Dermis microvascular lymphatic vessel endothelial cell (primary cell): ENCODE measurements around the gene SUCLA2. TPM values are rescaled to one million over a fixed set of nuclear protein-coding genes. Genes with fewer than 3 reads are reported as not detected.
"Not testable (repeated sequence)": the region's sequence is repeated elsewhere in the genome, so short reads cannot be mapped to it uniquely, and the experiment has no call there.

Source experiments
- DNase-seq, 2 donors: peaks; one replicate each; pipeline versions ENCODE4 v3.0.0 to v3.0.0-alpha.2; 2010; ENCODE audit warnings: low read depth in 2 of 2
- total RNA-seq: library from RNA; depleted of rRNA; stranded (reverse); fragments of >200 nt; gene quantifications from 2 replicates; pipeline ENCODE4 v1.2.1, GENCODE V29; 2014

Gene SUCLA2
- total RNA-seq, 1 donor from 2014 or later = 30.6 TPM

DNA sequence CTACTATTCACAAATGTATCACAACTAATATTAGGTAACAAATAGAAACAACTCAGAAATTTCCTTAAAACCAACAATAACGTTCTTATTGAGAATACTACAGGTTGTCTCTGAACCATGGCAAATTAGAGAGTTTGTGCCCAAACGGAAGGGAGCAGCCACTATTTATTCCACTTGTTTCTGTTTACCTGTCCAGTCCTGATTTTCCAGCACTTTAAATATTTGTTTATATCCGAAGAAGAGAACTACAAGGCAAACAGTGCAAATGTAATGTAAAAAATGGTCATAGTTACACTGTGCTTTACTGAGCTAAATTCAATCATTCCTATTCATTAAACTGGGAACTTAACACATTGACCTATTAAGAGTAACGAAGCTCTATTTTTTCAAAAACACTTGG is 9.2 kb downstream of the SUCLA2 start:
- no peak for DNase-seq

DNA sequence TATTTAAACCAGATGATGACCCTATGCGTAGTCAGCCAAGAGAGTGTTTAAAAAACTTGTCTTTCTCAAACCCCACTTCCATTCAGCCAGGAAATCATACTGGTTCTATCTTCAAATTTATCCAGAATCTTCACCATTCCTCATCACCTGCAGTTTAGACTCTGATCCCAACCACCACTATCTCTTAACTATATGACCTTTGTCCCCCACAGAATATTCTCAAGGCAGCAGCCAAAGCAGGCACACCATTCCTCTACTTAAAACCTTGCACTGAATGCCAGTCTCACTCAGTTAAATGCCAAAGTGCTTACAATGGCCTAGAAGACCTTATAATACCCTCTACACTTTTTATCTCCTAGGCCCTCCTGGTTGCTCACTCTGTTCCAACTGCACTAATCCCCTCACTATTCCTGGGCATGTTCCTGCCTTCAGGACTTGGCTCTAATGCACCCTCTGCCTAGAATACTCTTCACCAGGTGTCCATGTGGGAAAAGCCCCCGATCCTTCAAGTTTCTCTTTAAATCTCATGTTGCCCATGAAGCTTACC is 10.1 kb downstream of the SUCLA2 start:
- DNase-seq = no peak

- DNase-seq = no peak
These were observed 10.6 kb downstream of the SUCLA2 start for GRCh38 chr13:47990427-47990826.

DNA sequence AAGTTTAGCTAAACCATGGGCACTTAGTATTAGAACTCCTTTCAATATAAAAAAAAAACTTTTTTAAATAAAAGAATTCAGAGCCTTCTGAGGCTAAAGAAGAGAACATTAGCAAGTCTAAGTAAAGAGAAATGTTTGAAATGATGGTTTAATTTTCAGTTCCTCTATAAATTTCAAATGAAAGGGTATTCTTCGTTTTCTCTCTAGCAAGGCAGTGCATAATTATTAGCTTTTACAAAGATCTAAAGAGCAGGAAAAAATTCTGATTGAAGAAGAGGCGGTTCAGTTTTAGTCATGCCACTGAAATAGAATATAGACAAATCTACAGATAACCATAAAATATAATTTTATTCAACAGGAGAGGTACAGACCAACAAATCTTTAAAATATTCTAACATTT is 18.0 kb downstream of the SUCLA2 start:
- DNase-seq = no peak

DNA sequence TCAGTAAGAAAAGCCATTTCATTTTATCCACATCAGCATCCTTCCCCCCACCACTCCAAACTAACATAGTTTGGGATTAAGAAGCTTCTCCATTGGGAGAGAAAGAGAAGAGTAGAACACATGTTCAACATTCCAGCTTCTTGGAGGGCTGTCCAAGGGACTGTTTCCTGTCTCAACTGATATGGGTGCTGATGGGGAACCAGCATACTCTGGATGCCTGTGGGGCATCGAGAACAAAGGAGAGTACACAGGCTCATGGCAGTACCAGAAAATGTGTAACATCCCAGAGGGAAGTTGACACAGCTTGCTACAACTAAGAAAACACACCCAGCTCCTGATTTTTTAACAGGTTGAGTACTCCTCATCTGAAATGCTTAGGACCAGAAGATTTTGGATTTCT is 24.7 kb downstream of the SUCLA2 start:
- no peak for DNase-seq

GRCh38 chr13:47964863-47965262 is 36.2 kb downstream of the SUCLA2 start:
- DNase-seq = no peak

DNA sequence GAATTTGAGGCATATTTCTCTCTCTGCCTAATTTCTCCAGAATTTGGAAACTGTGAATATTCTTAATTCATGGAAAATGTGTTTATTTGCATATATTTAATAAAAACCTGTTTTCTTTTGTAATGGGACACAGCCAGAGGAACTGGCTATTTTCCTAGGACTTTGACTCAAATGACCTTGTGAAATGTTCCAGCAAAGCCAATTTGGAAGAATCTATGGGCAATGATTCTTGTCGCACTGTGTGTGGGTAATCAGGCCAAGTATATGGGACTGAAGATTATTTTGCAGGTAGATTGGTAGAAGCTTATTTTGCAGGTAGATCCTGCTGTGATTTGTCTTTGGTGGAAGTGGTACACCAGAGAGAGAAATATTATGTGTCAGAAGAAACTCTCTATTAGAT is 38.8 kb downstream of the SUCLA2 start:
- no peak for DNase-seq

- DNase-seq = no peak
These were observed 41.4 kb downstream of the SUCLA2 start for GRCh38 chr13:47959468-47960247.

GRCh38 chr13:47957073-47957472 is 44.0 kb downstream of the SUCLA2 start:
- no peak for DNase-seq

- DNase-seq = no peak
These were observed 45.2 kb downstream of the SUCLA2 start for GRCh38 chr13:47955836-47956235.

DNA sequence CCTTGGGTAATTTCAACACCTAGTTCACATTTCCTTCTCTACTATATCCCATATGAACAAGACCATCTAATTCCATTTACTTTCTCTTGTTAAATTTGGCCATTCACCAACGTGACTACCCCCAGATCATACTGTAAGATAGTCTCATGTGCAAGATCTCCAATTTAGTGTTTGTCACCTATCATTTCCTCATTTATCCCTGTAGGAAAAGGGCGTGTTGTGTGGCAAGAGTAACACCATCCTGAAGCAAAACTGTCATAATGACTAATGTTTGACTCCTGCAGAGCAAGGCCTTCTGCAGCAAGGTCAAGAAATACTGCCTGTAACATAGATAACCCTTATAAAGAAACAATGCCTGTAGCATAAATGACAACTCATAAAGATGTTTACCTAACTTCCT is 51.3 kb downstream of the SUCLA2 start:
- DNase-seq = no peak

GRCh38 chr13:47945738-47946137 is 55.3 kb downstream of the SUCLA2 start:
- no peak for DNase-seq

DNA sequence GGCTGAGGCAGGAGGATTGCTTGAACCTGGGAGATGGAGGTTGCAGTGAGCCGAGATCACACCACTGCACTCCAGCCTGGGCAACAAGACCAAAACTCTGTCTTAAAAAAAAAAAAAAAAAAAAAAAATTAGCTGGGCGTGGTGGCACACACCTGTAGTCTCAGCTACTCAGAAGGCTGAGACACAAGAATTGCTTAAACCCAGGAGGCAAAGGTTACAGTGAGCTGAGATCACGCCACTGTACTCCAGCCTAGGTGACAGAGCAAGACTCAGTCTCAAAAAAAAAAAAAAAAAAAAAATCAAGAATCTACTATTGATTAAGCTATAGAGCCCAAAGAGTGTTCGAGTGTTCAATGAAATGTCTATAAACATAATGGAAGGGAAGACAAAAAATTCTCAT is 55.9 kb downstream of the SUCLA2 start:
- not testable (repeated sequence) for DNase-seq

DNA sequence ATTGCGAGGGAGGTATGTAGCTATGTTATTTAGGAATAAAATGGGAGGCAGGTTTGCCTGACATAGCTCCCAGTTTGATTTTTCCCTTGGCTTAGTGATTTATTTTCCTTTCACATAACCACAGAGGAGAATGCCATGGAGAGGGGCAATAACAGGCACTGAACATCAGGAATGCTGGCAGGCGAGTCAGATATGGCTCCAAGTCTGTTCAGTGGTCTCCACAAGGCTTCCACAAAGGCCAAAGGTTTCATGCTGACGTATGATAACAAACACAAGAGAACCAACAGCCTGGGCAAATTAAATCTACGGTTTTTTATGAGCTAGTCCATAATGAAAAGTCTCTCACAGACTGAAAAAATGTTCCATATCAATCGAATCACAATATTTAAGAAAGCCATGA is 66.7 kb downstream of the SUCLA2 start:
- no peak for DNase-seq

GRCh38 chr13:47932950-47933923 is 67.8 kb downstream of the SUCLA2 start:
- no peak for DNase-seq

DNA sequence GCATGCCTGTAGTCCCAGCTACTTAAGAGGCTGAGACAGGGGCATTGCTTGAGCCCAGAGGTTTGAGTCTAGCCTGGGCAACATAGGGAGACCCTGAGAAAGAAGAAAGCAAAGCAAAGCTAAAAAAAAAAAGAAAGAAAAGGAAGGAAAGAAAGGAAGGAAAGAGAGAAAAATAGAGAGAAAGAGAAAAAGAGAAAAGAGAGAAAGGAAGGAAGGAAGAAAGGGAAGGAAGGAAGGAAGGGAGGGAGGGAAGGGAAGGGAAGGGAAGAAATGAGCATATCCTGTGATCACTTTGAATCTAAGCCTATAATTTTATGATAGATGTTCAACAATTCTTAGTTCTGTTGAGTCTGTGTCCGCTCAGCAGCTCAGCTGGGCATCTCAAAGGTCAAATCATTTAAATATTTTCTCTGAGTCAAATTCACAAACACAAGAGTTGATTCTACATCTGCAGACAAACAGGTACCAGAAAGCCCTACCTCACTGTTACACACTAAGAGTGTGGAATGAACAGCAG is 70.4 kb downstream of the SUCLA2 start:
- DNase-seq = no peak

DNA sequence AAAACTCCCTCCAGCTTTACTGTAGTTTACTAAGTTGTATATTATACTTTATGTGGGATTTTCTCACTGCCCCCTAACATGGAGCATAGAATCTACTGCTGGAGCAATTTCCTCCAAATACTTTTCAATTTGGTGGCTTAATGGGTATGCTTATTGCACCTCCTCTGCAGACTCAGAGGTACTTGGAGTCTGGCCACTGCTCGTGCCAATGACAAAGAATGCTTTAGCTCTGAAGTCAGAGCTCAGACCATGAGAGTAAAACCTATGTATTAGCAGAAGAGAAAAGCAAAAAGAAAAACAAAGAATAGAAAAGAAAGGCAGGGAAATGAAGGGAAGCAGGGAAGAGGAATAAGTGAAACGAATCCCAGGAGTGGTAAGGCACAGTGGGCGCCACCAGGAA is 71.9 kb downstream of the SUCLA2 start:
- no peak for DNase-seq

GRCh38 chr13:47917022-47917574 is 84.0 kb downstream of the SUCLA2 start:
- no peak for DNase-seq

DNA sequence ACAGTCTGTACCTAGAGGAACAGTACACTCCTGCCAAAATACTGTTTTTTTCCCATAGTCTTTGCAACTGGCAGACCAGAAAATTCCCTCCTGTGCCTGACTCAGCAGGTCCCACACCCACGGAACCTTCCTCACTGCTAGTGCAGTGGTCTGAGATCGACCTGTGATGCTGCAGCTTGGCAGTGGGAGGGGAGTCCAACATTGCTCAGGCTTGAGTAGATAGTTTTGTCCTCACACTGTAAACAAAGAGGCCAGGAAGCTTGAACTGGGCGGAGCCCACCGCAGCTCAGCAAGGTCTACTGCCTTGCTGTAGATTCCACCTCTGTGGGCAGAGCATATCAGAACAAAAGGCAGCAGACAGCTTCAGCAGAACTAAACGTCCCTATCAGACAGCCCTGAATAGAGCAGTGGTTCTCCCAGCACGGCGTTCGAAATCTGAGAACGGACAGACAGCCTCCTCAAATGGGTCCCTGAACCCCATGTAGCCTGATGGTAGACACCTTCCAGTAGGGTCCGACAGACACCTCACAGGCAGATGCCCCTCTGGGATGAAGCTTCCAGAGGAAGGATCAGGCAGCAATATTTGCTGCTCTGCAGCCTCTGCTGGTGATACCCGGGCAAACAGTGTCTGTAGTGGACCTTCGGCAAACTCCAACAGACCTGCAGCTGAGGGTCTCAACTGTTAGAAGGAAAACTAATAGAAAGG is 92.7 kb downstream of the SUCLA2 start:
- no peak for DNase-seq

GRCh38 chr13:47904891-47905290 is 96.2 kb downstream of the SUCLA2 start:
- peak in 1 of 2 donors; percentile 59 for DNase-seq

- no peak for DNase-seq
These were observed 96.8 kb downstream of the SUCLA2 start for GRCh38 chr13:47904241-47904640.
